K562 (cell line): ENCODE results near the gene CEP43. TPM values are rescaled to one million over a fixed set of nuclear protein-coding genes. Genes with fewer than 3 reads are reported as not detected.

Experiments used
- CTCF ChIP-seq, 3 experiments: IDR thresholded peaks in 2 of 3; conservative IDR thresholded peaks in 1 of 3; 2 replicates each; pipeline ENCODE4 v1.5.1; 2011 to 2012; ENCODE audit warnings: low read length in 3 of 3, mild to moderate bottlenecking in 3 of 3, control low read depth in 2 of 3, improper control_type of control experiment in 1 of 3, inconsistent platforms in 1 of 3, low read depth in 1 of 3, mixed read lengths in 1 of 3, moderate library complexity in 1 of 3; ENCODE audit not compliant: insufficient read depth in 2 of 3
- KLF13 ChIP-seq: fragments of 450-650 bp; IDR thresholded peaks from 2 replicates; pipeline ENCODE4 v1.6.1; 2016; ENCODE audit warnings: missing genetic modification characterization, low read depth, mild to moderate bottlenecking, missing compliant biosample characterization, moderate library complexity, borderline replicate concordance
- NR3C1 ChIP-seq: sonication (generic); formaldehyde crosslinking; IDR thresholded peaks from 2 replicates; pipeline ENCODE4 v1.8.1; 2022; ENCODE audit warnings: missing genetic modification reagents
- RBM22 ChIP-seq: fragments of 200-400 bp; formaldehyde crosslinking; IDR thresholded peaks from 2 replicates; pipeline ENCODE4 v1.6.1; 2018; ENCODE audit warnings: low read length, low read depth; ENCODE audit not compliant: poor library complexity, severe bottlenecking
- REST ChIP-seq, 2 experiments: fragments of 450-650 bp; formaldehyde crosslinking in 1 of 2; IDR thresholded peaks; 2 replicates each; pipeline versions ENCODE4 v1.4.0 to v1.6.1; 2014 to 2020; ENCODE audit warnings: mild to moderate bottlenecking in 2 of 2, borderline replicate concordance in 1 of 2, low read depth in 1 of 2
- TEAD1 ChIP-seq, 2 experiments: fragments of 450-650 bp in 1 of 2; sonication (generic) in 1 of 2; formaldehyde crosslinking; IDR thresholded peaks; 2 replicates each; pipeline versions ENCODE4 v1.4.0 to v1.8.0; 2020 to 2022; ENCODE audit warnings: mild to moderate bottlenecking in 2 of 2, missing genetic modification reagents in 1 of 2
- THAP7 ChIP-seq: fragments of 250-450 bp; sonication (Bioruptor Pico); IDR thresholded peaks from 2 replicates; pipeline ENCODE4 v1.5.0; 2021
- ZBED1 ChIP-seq: IDR thresholded peaks from 2 replicates; pipeline ENCODE4 v1.6.1; 2014
- ZEB2 ChIP-seq: fragments of 450-650 bp; IDR thresholded peaks from 2 replicates; pipeline ENCODE4 v1.6.1; 2016
- polyA plus RNA-seq, 8 experiments: library from polyadenylated mRNA; depleted of rRNA in 4 of 8; stranded (reverse) in 5 of 8; unstranded in 3 of 8; fragments of >200 nt; fragmentation: Nextera tagmentation in 2 of 8; fragmentation: Illumina TruSeq in 1 of 8; extraction: Ambion mirVana in 2 of 8; extraction: Trizol in 1 of 8; gene quantifications; 2 replicates each; pipeline versions ENCODE4 v1.2.1 to v1.2.3, GENCODE V29; 2011 to 2014; ENCODE audit warnings: inconsistent platforms in 1 of 8, missing spikeins in 1 of 8
- total RNA-seq, 7 experiments: library from RNA; depleted of rRNA in 6 of 7; stranded (reverse); fragments of >200 nt in 6 of 7; fragmentation: Illumina TruSeq in 2 of 7; extraction: Trizol in 2 of 7; gene quantifications; 2 replicates each; pipeline versions ENCODE4 v1.2.1 to v1.2.3, GENCODE V29; 2011 to 2021; ENCODE audit warnings: low replicate concordance in 1 of 7
- TF ChIP-seq, protein P1 (sequence below): fragments of 250-450 bp; sonication (Bioruptor Pico); IDR thresholded peaks from 2 replicates; pipeline ENCODE4 v1.4.0; 2020

Gene CEP43
- total and polyA plus RNA-seq, 9 of the 15 experiments (the other 6 are each of a cell fraction or from before 2014, with no cell fraction given) = 15.2 to 55.7 (median 47.4) TPM

- TF ChIP-seq REST (IDR thresholded peaks at IDR 0.05; ENCODE audit: borderline replicate concordance) (peak; percentile 5; the same call in 1 of the 2 replicates), REST (CRISPR knock-in tag; IDR thresholded peaks at IDR 0.05; ENCODE audit: low read depth) (0 out of 2 replicates have a peak, but pooled peaks have one; percentile 10), NR3C1 (no peak), RBM22 (no peak), KLF13 (tag) (no peak), THAP7 (CRISPR knock-in tag) (0 out of 2 replicates have a peak, but pooled peaks have one; percentile 26), ZEB2 (no peak), ZBED1 (0 out of 2 replicates have a peak, but pooled peaks have one; percentile 2), TEAD1 (CRISPR knock-in tag; IDR thresholded peaks at IDR 0.05) (peak in 1 of 2 experiments; percentile 68; a peak in 1 of 4 replicates), CTCF (IDR thresholded peaks at IDR 0.05 in 2 of 3, conservative IDR thresholded peaks at IDR 0.05 in 1 of 3; ENCODE audit: insufficient read depth in 2 of 3, low read depth in 1 of 3, low read length in 3 of 3) (no peak)
- TF ChIP-seq, protein P1, sequence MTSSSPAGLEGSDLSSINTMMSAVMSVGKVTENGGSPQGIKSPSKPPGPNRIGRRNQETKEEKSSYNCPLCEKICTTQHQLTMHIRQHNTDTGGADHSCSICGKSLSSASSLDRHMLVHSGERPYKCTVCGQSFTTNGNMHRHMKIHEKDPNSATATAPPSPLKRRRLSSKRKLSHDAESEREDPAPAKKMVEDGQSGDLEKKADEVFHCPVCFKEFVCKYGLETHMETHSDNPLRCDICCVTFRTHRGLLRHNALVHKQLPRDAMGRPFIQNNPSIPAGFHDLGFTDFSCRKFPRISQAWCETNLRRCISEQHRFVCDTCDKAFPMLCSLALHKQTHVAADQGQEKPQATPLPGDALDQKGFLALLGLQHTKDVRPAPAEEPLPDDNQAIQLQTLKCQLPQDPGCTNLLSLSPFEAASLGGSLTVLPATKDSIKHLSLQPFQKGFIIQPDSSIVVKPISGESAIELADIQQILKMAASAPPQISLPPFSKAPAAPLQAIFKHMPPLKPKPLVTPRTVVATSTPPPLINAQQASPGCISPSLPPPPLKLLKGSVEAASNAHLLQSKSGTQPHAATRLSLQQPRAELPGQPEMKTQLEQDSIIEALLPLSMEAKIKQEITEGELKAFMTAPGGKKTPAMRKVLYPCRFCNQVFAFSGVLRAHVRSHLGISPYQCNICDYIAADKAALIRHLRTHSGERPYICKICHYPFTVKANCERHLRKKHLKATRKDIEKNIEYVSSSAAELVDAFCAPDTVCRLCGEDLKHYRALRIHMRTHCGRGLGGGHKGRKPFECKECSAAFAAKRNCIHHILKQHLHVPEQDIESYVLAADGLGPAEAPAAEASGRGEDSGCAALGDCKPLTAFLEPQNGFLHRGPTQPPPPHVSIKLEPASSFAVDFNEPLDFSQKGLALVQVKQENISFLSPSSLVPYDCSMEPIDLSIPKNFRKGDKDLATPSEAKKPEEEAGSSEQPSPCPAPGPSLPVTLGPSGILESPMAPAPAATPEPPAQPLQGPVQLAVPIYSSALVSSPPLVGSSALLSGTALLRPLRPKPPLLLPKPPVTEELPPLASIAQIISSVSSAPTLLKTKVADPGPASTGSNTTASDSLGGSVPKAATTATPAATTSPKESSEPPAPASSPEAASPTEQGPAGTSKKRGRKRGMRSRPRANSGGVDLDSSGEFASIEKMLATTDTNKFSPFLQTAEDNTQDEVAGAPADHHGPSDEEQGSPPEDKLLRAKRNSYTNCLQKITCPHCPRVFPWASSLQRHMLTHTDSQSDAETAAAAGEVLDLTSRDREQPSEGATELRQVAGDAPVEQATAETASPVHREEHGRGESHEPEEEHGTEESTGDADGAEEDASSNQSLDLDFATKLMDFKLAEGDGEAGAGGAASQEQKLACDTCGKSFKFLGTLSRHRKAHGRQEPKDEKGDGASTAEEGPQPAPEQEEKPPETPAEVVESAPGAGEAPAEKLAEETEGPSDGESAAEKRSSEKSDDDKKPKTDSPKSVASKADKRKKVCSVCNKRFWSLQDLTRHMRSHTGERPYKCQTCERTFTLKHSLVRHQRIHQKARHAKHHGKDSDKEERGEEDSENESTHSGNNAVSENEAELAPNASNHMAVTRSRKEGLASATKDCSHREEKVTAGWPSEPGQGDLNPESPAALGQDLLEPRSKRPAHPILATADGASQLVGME (CRISPR knock-in tag) = 0 out of 2 replicates have a peak, but pooled peaks have one; percentile 67
Observed at GRCh38 chr6:166955865-166956443, 43.2 kb upstream of the CEP43 start (continued).
